HG03175 (cell line): ENCODE data around the gene KLRC3.
"Not testable (repeated sequence)": the region's sequence is repeated elsewhere in the genome, so short reads cannot be mapped to it uniquely, and the experiment has no call there.

ENCODE experiments used
- ATAC-seq: cut with Tn5 transposase; IDR thresholded peaks from one replicate; pipeline ENCODE4 v1.9.1; 2021; ENCODE audit warnings: mild to moderate bottlenecking, moderate library complexity; ENCODE audit not compliant: unreplicated experiment

KLRC3 gene

GRCh38 chr12:10420334-10420733, at the start of gene KLRC3:
KLRC3 (minus strand) TSS chr12:10420595; CDS start chr12:10420550, 45 bp downstream.
- not testable (repeated sequence) for ATAC-seq

GRCh38 chr12:10469701-10470100, 49.3 kb upstream of the KLRC3 start:
- no peak for ATAC-seq

- ATAC-seq: no peak
Observed at GRCh38 chr12:10466311-10466710, 45.9 kb upstream of the KLRC3 start.

- ATAC-seq: no peak
Observed at GRCh38 chr12:10457760-10458159, 37.4 kb upstream of the KLRC3 start.

DNA sequence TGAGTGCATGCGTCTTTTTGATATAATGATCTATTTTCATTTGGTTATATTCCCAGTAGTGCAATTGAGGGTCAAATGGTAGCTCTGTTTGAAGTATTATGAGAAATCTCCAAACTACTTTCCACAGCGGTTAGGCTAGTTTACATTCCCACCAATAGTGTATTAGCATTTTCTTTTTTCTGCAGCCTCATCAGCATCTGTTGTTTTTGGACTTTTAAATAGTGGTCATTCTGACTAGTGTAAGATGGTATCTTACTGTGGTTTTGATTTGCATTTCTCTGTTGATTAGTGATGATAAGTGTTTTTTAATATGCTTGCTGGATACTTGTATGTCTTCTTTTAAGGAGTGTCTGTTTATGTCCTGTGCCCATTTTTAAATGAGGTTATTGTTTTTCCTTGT, 36.5 kb upstream of the KLRC3 start:
- ATAC-seq: no peak

- ATAC-seq: no peak
Observed at GRCh38 chr12:10455766-10456165, 35.4 kb upstream of the KLRC3 start.

DNA sequence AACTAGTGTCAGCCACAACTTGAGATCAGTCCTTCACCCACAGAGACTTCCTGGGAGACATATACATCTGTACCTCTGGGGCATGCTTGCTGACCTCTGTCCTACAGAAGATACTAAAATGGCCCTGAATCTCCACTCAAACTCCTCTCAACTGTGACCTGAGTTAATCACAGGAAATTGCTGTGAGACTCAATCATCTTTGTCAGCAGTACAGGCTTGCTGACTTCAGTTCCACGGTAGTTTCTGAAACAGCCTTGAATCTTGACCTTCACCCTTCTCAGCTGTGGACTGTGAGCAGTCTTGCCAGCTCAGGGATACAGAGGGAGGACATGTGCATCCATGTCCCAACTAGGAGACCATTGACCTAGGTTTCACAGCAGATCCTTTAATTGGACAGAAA, 34.1 kb upstream of the KLRC3 start:
- no peak for ATAC-seq

- no peak for ATAC-seq
Observed at GRCh38 chr12:10453156-10453555, 32.8 kb upstream of the KLRC3 start, which contains the start of gene KLRC1. KLRC1 (minus strand) TSS chr12:10453377; CDS start chr12:10451156, 2,221 bp downstream.

GRCh38 chr12:10448236-10448635, 27.8 kb upstream of the KLRC3 start:
- no peak for ATAC-seq

- ATAC-seq: not testable (repeated sequence)
Observed at GRCh38 chr12:10446052-10446451, 25.7 kb upstream of the KLRC3 start.

DNA sequence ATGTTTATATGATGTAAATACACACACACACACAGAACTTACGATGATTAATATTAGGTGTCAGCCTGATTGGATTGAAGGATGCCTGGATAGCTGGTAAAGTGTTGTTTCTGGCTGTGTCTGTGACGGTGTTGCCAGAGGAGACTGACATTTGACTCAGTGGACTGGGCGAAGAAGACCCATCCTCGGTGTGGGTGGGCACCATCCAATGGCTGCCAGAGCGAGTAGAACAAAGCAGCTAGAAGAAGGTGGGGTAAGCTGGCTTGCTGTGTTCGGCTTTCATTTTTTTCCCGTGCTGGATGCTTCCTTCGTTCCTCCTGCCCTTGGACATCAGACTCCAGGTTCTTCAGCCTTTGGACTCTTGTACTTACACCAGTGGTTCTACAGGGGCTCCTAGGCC, 20.7 kb upstream of the KLRC3 start:
- ATAC-seq: not testable (repeated sequence)

DNA sequence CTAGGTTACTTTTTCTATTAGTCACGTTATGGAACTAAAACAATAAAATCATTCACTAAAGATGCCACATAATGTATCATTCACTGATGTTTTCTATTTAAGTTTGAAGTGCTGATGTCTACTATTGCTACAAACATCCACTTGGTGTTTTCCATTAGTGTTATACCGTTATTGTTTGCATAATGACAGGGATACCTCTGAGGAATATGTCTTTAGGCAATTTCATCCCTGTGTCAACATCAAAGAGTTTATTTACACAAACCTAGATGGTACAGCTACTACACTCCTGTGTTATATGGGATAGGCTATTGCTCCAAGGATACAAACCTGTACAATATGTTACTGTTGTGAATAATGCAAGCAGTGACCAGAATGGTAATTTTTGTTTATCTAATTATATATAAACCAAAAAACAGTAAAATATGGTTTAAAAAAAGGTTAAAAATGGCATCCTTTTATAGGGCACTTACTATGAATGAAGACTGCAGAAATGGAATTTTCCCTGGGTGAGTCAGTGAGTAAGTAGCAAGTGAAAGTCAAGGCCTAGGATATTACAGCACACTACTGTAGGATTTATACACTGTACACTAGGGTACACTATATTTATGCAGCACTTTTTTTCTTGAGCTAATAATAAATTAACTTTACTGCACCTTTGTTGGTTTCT, 19.3 kb upstream of the KLRC3 start:
- ATAC-seq: not testable (repeated sequence)

- ATAC-seq: not testable (repeated sequence)
Observed at GRCh38 chr12:10437601-10438000, 17.2 kb upstream of the KLRC3 start.

- not testable (repeated sequence) for ATAC-seq
Observed at GRCh38 chr12:10435816-10436215, 15.4 kb upstream of the KLRC3 start, which contains the start of gene KLRC2. KLRC2 (minus strand) TSS chr12:10436010; CDS start chr12:10435986, 24 bp downstream.

- ATAC-seq: not testable (repeated sequence)
Observed at GRCh38 chr12:10430623-10431022, 10.2 kb upstream of the KLRC3 start.

DNA sequence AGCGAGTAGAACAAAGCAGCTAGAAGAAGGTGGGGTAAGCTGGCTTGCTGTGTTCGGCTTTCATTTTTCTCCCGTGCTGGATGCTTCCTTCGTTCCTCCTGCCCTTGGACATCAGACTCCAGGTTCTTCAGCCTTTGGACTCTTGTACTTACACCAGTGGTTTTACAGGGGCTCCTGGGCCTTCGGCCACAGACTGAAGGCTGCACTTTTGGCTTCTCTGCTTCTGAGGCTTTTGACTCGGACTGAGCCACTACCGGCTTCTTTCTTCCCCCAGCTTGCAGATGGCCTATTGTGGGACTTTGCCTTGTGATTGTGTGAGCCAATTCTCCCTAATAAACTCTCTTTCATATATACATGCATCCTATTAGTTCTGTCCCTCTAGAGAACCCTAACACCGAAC, 5.5 kb upstream of the KLRC3 start:
- not testable (repeated sequence) for ATAC-seq

DNA sequence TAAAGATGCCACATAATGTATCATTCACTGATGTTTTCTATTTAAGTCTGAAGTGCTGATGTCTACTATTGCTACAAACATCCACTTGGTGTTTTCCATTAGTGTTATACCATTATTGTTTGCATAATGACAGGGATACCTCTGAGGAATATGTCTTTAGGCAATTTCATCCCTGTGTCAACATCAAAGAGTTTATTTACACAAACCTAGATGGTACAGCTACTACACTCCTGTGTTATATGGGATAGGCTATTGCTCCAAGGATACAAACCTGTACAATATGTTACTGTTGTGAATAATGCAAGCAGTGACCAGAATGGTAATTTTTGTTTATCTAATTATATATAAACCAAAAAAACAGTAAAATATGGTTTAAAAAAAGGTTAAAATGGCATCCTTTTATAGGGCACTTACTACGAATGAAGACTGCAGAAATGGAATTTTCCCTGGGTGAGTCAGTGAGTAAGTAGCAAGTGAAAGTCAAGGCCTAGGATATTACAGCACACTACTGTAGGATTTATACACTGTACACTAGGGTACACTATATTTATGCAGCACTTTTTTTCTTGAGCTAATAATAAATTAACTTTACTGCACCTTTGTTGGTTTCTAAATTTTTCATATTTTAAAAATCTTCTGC, 4.0 kb upstream of the KLRC3 start:
- not testable (repeated sequence) for ATAC-seq

- not testable (repeated sequence) for ATAC-seq
Observed at GRCh38 chr12:10422159-10422558, 1.8 kb upstream of the KLRC3 start.

DNA sequence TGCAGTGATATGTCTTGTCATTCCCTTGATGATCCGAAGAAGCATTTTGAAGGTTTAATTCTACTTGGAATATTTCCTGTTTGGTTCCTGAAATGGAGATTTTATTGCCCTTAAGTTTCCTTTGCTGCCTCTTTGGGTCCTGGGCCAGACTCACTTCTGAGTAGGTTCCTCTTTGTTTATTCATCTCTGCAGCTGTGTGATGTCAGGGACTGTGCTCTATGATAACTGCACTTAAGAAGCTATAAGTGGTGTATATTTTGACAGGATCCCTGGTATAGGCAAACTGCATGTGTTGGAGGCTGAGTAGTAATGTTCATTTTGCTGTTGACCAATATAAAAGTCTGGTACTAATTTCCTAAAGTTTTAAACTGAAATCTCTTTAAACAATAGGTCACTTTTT, 11.0 kb downstream of the KLRC3 start, which contains the start of gene KLRC4:
TSS of gene KLRC4 (minus strand) at position 366 of the 400 bp plus-strand sequence. CDS start at position 184, 182 bp downstream.
- no peak for ATAC-seq

DNA sequence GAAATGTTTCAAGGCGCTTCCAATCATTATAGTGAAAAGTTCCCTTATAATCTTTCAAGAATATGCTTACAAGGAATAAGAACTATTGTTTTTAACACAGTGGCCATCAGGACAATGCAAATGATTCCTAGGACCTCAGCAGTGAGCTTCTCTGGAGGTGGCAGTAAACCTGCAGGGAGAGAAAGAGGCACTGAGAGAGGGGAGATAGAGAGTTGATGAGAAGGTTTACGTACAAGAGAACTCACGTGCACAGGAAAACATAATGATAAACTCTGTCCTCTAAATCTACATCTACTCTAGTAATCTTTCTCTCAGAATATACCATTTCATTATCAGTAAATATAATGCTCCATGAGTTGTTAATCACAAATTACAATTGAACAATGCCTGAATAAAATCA, 11.6 kb downstream of the KLRC3 start:
- no peak for ATAC-seq

- no peak for ATAC-seq
Observed at GRCh38 chr12:10406725-10407124, 13.7 kb downstream of the KLRC3 start.

DNA sequence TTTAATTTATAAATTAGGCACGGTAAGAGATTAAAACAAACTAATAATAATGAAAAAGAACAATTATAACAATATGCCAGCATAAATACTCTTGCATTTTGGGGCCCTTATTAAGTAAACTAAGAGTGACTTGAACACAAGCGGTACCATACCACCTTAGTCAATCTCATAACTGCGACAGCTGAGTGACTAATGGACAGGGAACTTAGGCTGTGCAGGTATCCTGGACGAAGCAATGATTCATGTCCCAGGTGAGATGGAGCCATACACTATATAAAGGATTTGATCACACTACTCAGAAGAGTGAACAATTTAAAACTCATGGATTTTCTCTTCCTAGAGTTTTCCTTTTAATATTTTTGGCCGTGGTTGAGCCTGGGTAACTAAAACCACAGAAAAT, 15.1 kb downstream of the KLRC3 start:
- ATAC-seq: no peak
